Keratinocyte (primary cell): ENCODE measurements around the gene CCDC158. TPM values are rescaled to one million over a fixed set of nuclear protein-coding genes. Genes with fewer than 3 reads are reported as not detected.

Experiments
- DNase-seq: peaks from one replicate; pipeline ENCODE4 v3.0.0-alpha.2; 2011; ENCODE audit warnings: low read depth, missing footprints, low spot score
- FAIRE-seq: peaks from 2 replicates; lab custom pipeline; 2011; peaks lifted over from hg19 to GRCh38; lab: Jason Lieb, UNC
- H2AFZ ChIP-seq: 2 replicates; pipeline ENCODE4 v1.6.0; 2012; ENCODE audit warnings: low read length, control low read depth, inconsistent platforms; ENCODE audit not compliant: control insufficient read depth
- H3K27ac ChIP-seq: 2 replicates; pipeline ENCODE4 v1.5.1; 2011; ENCODE audit warnings: low read length; ENCODE audit not compliant: control insufficient read depth, insufficient read depth
- H3K27me3 ChIP-seq: 3 replicates; pipeline ENCODE4 v1.6.0; 2011; ENCODE audit warnings: low read length; ENCODE audit not compliant: control insufficient read depth, insufficient read depth; ENCODE audit errors: extremely low read depth
- H3K36me3 ChIP-seq, 2 experiments: 2 replicates in 1 of 2; 3 replicates in 1 of 2; pipeline ENCODE4 v1.5.1; 2011; ENCODE audit warnings: low read length in 2 of 2, mild to moderate bottlenecking in 1 of 2; ENCODE audit not compliant: control insufficient read depth in 2 of 2, insufficient read depth in 2 of 2; ENCODE audit errors: extremely low read depth in 1 of 2
- H3K4me1 ChIP-seq: 3 replicates; pipeline ENCODE4 v1.5.1; 2011; ENCODE audit warnings: low read length; ENCODE audit not compliant: control insufficient read depth, insufficient read depth; ENCODE audit errors: extremely low read depth
- H3K4me2 ChIP-seq: 3 replicates; pipeline ENCODE4 v1.6.0; 2011; ENCODE audit warnings: low read depth, low read length; ENCODE audit not compliant: control insufficient read depth, insufficient read depth; ENCODE audit errors: extremely low read depth
- H3K4me3 ChIP-seq, 3 experiments: fragments of 200-600 bp in 1 of 3; sonication (generic) in 1 of 3; 2 replicates in 2 of 3; 3 replicates in 1 of 3; pipeline ENCODE4 v1.5.1; 2011 to 2016; ENCODE audit warnings: low read length in 3 of 3, mild to moderate bottlenecking in 3 of 3, control low read depth in 2 of 3, inconsistent platforms in 1 of 3, low read depth in 1 of 3, mixed read lengths in 1 of 3, mixed run types in 1 of 3, moderate library complexity in 1 of 3; ENCODE audit not compliant: control insufficient read depth in 2 of 3, insufficient read depth in 2 of 3; ENCODE audit errors: extremely low read depth in 1 of 3
- H3K79me2 ChIP-seq: 2 replicates; pipeline ENCODE4 v1.6.0; 2012; ENCODE audit warnings: low read length; ENCODE audit not compliant: control insufficient read depth, insufficient read depth
- H3K9ac ChIP-seq: 3 replicates; pipeline ENCODE4 v1.6.0; 2011; ENCODE audit warnings: low read length; ENCODE audit not compliant: control insufficient read depth, insufficient read depth; ENCODE audit errors: extremely low read depth
- H3K9me1 ChIP-seq: 3 replicates; pipeline ENCODE4 v1.6.0; 2011; ENCODE audit warnings: low read length; ENCODE audit not compliant: control insufficient read depth, insufficient read depth; ENCODE audit errors: extremely low read depth
- H3K9me3 ChIP-seq: 2 replicates; pipeline ENCODE4 v1.5.1; 2012; ENCODE audit warnings: low read depth, low read length; ENCODE audit not compliant: control insufficient read depth
- H4K20me1 ChIP-seq: 3 replicates; pipeline ENCODE4 v1.6.0; 2011; ENCODE audit warnings: low read length; ENCODE audit not compliant: control insufficient read depth, insufficient read depth; ENCODE audit errors: extremely low read depth
- CTCF ChIP-seq, 3 experiments: IDR thresholded peaks in 1 of 3; conservative IDR thresholded peaks in 1 of 3; optimal IDR thresholded peaks in 1 of 3; 2 replicates in 2 of 3; 3 replicates in 1 of 3; pipeline versions ENCODE3 to v1.5.1; 2011; ENCODE audit warnings: low read length in 3 of 3, mild to moderate bottlenecking in 3 of 3, moderate library complexity in 2 of 3, control low read depth in 1 of 3, inconsistent platforms in 1 of 3; ENCODE audit not compliant: insufficient read depth in 2 of 3; ENCODE audit errors: extremely low read depth in 1 of 3
- EZH2 ChIP-seq: IDR thresholded peaks from one replicate; pipeline ENCODE4 v1.6.1; 2012; ENCODE audit warnings: inconsistent platforms, mild to moderate bottlenecking, low read length, moderate library complexity
- dilution Hi-C: fragments of 300-500 bp; cut with MboI; formaldehyde crosslinking; loops from one replicate; pipeline ENCODE4 v1.7.0; 2020; ENCODE audit warnings: low sequenced_read_pairs; ENCODE audit not compliant: extremely low pct_ligation_motif_present
- polyA plus RNA-seq, 5 experiments: library from polyadenylated mRNA; depleted of rRNA in 3 of 5; stranded (reverse) in 3 of 5; stranded (forward) in 1 of 5; unstranded in 1 of 5; fragments of >200 nt; gene quantifications; 1 replicate in 1 of 5; 2 replicates in 3 of 5; 3 replicates in 1 of 5; pipeline versions ENCODE4 v1.2.1 to v1.2.3, GENCODE V29; 2011 to 2012; ENCODE audit warnings: missing spikeins in 2 of 5, low read depth in 1 of 5, low replicate concordance in 1 of 5

CCDC158 gene
- polyA plus RNA-seq, 1 donor (not counting 4 experiments of a cell fraction or from before 2014, with no cell fraction given), result not detected

GRCh38 chr4:76313547-76313946 lies 107.4 kb downstream of the CCDC158 start:
- no peaks in the 10 kb centered on the region for H4K20me1 ChIP-seq
- no peaks in the 10 kb centered on the region for H3K9me1 ChIP-seq
- no peak for DNase-seq
- no peak overlapping the region for H3K4me3 ChIP-seq
- dilution Hi-C loops, result no loop called here
- no peak overlapping the region for H2AFZ ChIP-seq
- TF ChIP-seq CTCF (optimal IDR thresholded peaks at IDR 0.05 in 1 of 3, IDR thresholded peaks at IDR 0.05 in 1 of 3, conservative IDR thresholded peaks at IDR 0.05 in 1 of 3; ENCODE audit: extremely low read depth in 1 of 3, insufficient read depth in 2 of 3, low read length in 3 of 3) (no peak), EZH2 (no peak)
- no peaks in the 10 kb centered on the region for H3K9me3 ChIP-seq
- no peak overlapping the region for H3K9ac ChIP-seq
- no peaks in the 10 kb centered on the region for H3K4me1 ChIP-seq
- no peak overlapping the region for H3K27ac ChIP-seq
- H3K27me3 ChIP-seq, result no peaks in the 10 kb centered on the region
- no peak for FAIRE-seq
- H3K36me3 ChIP-seq, result peaks cover 0 to 7% of the 10 kb centered on the region in 2 experiments
- H3K79me2 ChIP-seq, result no peaks in the 10 kb centered on the region
- no peak overlapping the region for H3K4me2 ChIP-seq

GRCh38 chr4:76312457-76312856 lies 108.5 kb downstream of the CCDC158 start:
- H2AFZ ChIP-seq, result no peak overlapping the region
- no peaks in the 10 kb centered on the region for H3K4me1 ChIP-seq
- TF ChIP-seq EZH2, result no peak
- TF ChIP-seq CTCF (optimal IDR thresholded peaks at IDR 0.05 in 1 of 3, IDR thresholded peaks at IDR 0.05 in 1 of 3, conservative IDR thresholded peaks at IDR 0.05 in 1 of 3; ENCODE audit: extremely low read depth in 1 of 3, insufficient read depth in 2 of 3, low read length in 3 of 3), result no peak
- dilution Hi-C loops, result no loop called here
- H3K4me3 ChIP-seq, result no peak overlapping the region
- H3K27me3 ChIP-seq, result no peaks in the 10 kb centered on the region
- no peaks in the 10 kb centered on the region for H3K79me2 ChIP-seq
- H3K36me3 ChIP-seq, result peaks cover 0 to 7% of the 10 kb centered on the region in 2 experiments
- H3K4me2 ChIP-seq, result no peak overlapping the region
- no peaks in the 10 kb centered on the region for H4K20me1 ChIP-seq
- no peak for DNase-seq
- no peak overlapping the region for H3K9ac ChIP-seq
- no peak overlapping the region for H3K27ac ChIP-seq
- no peak for FAIRE-seq
- no peaks in the 10 kb centered on the region for H3K9me1 ChIP-seq
- no peaks in the 10 kb centered on the region for H3K9me3 ChIP-seq
